ENCODE results near the gene TNS4.
A peak's percentile ranks its signal among the peaks of the same experiment; 100 is the strongest.

Gene TNS4

DNA sequence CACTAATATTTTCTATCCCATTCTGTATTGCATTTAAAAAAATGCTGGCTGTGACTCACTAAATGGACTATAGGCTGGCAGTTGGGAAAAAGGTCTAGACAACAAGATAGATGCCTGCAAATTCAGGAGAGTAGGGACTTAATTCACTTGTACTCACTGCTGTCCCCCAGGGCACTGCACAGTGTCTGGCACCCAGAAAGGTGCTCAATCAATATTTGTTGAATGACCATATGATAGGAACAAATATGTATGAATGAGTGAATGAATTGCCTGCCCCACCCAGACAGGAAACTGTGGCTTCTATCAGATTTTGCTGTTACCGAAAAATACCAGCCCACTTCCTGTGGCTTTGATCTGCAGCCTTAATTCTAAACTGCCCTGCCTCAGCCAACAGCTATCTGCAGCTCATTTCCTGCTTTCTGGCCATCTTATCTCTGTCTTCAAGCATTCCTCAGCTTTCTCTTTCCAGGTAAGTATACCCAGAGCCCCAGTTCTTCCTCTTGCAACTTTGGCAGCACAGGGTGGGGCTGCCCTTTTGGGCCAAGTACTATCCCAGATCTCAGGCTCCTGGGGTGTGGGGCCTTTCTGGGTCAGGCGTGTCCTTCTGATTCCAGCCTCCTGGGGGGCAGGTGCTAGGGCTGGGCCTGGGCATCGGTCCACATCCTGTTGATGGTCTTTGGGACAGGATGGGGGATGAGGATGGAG is 15.3 kb upstream of the TNS4 start:
- peak; percentile 34 to 51 for DNase-seq (ENCODE audit: low read depth in 2 of 2)

DNA sequence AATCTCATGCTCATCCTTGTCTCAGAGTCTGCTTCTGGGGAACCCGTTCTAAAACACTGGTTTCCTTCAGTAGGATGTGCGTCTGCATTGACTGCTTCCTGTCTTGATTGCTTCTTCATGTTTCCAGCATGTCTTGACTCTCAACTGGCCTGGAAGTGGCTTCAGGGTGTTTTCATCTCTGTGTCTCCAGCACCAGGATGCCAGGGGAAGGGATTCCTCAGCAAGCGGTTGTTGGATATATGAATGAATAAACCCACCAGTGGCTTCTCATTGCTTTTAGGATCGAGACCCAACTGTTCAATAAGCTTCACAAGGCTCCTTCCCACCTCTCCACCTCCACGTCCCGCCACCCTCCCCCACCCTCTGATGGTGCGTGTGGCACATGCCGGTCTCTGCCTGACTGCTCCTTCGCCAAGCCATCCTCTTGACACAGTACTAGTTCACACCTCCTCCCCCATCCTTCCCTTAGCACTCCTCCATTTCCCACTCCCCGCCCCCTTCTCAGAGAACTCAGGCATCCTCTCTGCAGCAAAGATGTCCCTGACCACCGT is 14.1 kb upstream of the TNS4 start:
- no peak for DNase-seq (ENCODE audit: low read depth in 2 of 2)

DNA sequence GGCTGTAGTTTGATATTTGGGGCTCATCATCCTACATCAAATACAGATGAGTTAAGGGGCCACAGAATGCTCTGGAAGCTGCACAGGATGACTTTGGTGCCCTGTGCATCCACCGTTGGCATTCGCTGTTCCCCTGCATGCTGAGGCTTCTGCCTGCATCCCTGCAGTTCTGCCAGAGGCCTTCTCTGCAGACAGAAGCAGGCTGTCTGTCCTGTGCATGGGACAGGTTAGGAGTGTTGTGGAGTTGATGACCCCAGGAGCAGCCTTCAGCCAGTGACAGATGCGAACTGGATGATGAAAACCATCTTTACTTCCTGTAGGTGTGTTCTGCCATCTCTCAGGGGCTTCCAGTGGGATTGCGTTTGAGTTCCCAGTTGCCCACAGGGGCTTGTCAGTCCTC is 13.6 kb upstream of the TNS4 start:
- DNase-seq (ENCODE audit: low read depth in 2 of 2), result no peak

- DNase-seq (ENCODE audit: low read depth in 2 of 2), result no peak
These were observed 12.8 kb upstream of the TNS4 start for GRCh38 chr17:40514013-40514875.

GRCh38 chr17:40511667-40512220 is 10.3 kb upstream of the TNS4 start:
- no peak for DNase-seq (ENCODE audit: low read depth in 2 of 2)

DNA sequence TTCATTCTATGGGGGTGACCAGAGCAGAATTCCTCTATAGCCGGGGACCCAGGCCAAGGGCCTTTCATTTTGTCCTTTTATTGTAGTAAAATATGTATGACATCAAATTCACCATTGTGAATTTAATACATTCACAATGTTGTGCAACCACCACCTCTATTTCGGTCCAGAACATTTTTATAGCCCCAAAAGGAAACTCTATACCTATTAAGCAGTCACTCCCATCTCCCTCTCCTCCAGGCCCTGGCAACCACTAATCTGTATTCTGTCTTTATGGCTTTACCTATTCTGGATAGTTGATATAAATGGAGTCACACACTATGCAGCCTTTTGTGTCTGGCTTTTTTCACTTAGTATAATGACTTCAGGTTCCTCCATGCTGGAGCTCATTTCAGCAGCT is 9.7 kb upstream of the TNS4 start:
- DNase-seq (ENCODE audit: low read depth in 2 of 2), result no peak

DNA sequence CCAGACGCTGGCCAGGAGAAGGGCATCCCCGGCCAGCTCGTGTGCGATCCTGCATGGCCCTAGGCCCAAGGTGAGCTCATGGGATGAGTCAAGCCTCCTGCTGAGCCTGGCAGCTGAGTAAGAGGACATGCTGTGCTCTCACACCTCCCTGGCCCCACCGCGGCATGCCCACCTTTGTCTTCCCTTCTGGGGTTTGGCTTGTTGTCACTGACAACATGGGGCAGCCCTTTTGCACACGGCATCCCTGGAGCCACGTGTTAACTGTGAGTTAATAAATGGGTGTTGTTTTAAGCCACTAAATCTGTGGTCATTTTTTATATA is 8.9 kb upstream of the TNS4 start:
- DNase-seq (ENCODE audit: low read depth in 2 of 2), result no peak

- DNase-seq (ENCODE audit: low read depth in 2 of 2), result no peak
These were observed 8.4 kb upstream of the TNS4 start for GRCh38 chr17:40509626-40510327.

- no peak for DNase-seq (ENCODE audit: low read depth in 2 of 2)
These were observed 5.4 kb upstream of the TNS4 start for GRCh38 chr17:40506786-40507185.

GRCh38 chr17:40503154-40503553 is 1.7 kb upstream of the TNS4 start:
- no peak for DNase-seq (ENCODE audit: low read depth in 2 of 2)

GRCh38 chr17:40502716-40503115 is 1.3 kb upstream of the TNS4 start:
- DNase-seq (ENCODE audit: low read depth in 2 of 2), result no peak

DNA sequence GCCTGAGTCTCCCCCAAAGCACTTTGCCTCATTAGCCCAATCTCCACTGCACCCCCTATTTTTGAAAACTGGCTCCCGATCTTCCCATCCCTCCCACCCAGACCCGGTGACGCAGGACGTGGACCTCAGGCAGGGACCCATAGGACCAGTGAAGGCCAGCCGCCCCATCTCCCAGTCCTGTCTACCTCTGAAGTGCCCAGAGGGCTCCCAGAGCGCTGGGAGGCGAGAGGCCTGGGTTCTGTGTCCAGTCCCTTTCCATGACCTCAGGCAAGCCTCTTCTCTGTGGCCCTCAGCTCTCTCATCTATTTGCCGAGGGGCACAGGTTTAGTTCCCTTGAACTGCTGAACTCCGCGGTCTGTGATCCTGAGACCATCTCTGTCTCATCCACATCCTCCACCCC is 714 bp downstream of the TNS4 start:
- DNase-seq (ENCODE audit: low read depth in 2 of 2), result no peak

GRCh38 chr17:40500190-40500589 is 1.2 kb downstream of the TNS4 start:
- no peak for DNase-seq (ENCODE audit: low read depth in 2 of 2)

DNA sequence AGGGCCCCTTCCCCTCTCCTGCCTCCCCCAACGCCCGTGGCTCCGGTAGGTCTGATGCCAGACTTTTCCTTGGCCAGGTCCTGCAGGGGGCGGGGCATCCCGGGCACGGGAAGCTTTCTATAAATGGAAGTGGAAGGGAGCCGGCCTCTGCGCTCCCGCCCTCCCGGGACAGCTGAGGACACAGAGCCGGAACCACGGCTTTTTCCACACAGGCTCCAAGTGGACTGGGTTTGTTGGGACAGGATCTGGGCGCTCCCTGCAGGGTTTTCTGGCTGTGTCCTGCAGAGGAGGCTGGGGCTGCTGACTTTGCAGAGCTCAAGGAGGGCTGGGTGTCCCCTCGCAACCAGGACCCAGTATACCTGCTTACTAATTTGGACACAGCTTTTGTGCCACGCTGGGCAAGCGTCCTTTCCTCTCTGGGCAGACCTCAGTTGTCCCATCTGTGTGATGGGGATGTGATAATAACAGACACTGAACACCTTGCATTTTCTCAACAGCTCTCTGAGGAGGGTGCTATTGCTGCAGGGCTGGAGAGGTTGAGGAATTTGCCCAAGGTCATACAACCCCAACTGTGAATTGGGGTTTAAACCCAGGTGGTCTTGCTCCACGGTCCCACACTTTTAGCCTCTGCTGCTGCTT is 1.8 kb downstream of the TNS4 start:
- no peak for DNase-seq (ENCODE audit: low read depth in 2 of 2)

DNA sequence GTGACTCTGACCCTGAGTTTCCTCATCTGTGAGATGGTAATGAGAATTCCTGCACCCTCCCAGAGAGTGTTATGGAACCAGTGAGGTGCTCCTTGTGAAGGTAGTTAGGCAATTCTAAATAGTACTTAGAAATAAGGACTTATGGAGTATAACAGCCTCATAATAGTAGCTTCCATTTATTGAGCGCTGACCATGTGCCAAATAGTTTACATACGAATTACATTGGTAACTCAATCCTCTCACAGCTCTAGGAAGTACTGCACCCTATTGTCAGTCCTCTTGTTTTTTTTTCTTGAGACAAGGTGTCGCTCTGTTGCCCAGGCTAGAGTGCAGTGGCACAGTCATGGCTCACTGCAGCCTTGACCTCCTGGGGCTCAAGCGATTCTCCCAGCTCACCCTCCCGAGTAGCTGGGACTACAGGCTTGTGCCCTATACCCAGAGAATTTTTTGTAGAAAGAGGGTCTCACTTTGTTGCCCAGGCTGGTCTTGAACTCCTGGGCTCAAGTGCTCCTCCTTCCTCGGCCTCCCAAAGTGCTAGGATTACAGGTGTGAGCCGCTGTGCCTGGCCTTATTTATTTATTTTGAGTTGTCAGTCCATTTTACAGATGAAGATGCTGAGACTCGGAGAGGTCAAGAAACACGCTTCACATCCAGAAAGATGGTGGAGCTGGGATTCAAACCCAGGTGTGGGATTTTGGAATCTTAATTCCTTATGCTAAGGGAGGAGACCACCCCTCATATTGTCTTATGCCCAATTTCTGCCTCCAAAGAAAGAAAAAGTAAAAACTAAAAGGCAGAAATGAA is 2.9 kb downstream of the TNS4 start:
- no peak for DNase-seq (ENCODE audit: low read depth in 2 of 2)

DNA sequence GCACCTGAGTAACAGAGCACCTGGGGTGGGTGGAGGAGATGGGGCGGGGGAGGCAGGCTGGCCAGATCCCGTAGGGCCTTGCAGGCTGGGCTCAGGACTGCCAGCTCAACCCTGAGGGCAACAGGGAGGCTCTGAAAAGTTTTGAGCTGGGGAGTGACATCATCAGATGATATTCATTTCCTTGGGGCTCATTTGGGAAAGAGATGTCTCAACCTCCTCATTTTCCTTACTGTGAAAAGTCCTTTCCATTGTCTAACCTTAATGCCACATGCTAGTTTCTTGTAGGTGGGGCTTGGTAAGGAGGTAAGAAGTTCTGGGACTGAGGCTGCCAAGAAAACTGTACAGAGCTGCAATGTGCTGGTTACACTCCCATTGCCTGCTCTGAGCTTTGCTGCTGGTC is 3.7 kb downstream of the TNS4 start:
- DNase-seq (ENCODE audit: low read depth in 2 of 2), result no peak

DNA sequence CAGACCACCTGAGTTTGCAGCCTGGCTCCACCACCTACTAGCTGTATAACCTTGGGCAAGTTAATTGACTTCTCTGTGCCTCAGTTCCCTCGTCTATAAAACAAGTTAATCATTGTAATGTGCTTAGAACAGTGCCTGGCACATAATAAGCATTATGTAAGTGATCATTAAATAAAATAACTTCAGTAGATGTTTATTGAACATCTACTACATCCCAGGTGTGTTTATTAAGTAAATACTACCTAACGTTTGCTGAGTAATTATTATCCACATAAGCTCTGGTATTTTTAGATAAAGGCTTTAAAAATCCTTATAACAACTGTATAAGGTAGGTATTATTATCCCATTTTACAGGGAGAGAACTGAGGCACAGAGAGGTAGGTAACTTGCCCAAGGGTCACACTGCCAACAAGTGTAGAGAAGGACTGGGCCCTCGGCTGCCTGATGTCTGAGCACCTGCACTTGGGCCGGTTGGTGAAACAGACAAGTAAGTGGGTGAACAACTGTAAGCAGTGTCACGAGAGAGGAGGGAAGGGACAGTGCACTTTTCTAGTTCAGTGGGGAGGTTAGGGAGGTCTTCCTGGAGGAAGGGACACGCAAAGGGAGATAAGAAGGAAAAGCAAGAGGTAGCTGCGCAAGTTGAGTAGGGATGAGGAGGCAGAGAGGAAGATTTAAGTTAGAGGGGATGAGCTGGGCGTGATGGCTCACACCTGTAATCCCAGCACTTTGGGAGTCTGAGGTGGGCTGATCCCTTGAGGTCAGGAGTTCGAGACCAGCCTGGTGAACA is 4.6 kb downstream of the TNS4 start:
- DNase-seq (ENCODE audit: low read depth in 2 of 2), result no peak

DNA sequence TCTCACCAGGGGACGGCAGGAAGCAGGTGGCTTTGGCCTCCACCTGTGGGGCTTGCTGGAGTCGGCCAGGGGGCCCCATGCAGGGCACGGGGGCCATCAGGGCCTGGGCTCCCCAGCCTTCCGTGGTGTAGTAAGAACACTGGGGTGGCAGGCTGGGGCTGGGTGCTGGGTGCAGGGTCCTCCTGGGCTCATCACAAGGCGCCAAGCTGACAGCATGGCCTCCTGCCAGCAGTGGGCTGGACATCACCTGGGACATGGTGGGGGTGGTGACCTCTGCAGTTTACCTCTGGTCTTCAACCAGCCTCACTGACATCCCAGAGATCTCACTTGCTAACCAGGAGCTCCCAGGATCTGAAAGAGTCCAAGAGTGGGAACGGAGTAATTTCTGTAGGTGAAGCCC is 5.3 kb downstream of the TNS4 start:
- no peak for DNase-seq (ENCODE audit: low read depth in 2 of 2)

GRCh38 chr17:40495140-40495539 is 6.3 kb downstream of the TNS4 start:
- no peak for DNase-seq (ENCODE audit: low read depth in 2 of 2)

GRCh38 chr17:40493697-40494096 is 7.7 kb downstream of the TNS4 start:
- no peak for DNase-seq (ENCODE audit: low read depth in 2 of 2)
